Measurements from ENCODE around the gene CACNA1E.

Gene CACNA1E

GRCh38 chr1:181630398-181630797 lies 147.1 kb downstream of the CACNA1E start:
- DNase-seq (ENCODE audit: insufficient read length, low spot score) (no peak), FAIRE-seq (no peak)
- TF ChIP-seq, protein P1, sequence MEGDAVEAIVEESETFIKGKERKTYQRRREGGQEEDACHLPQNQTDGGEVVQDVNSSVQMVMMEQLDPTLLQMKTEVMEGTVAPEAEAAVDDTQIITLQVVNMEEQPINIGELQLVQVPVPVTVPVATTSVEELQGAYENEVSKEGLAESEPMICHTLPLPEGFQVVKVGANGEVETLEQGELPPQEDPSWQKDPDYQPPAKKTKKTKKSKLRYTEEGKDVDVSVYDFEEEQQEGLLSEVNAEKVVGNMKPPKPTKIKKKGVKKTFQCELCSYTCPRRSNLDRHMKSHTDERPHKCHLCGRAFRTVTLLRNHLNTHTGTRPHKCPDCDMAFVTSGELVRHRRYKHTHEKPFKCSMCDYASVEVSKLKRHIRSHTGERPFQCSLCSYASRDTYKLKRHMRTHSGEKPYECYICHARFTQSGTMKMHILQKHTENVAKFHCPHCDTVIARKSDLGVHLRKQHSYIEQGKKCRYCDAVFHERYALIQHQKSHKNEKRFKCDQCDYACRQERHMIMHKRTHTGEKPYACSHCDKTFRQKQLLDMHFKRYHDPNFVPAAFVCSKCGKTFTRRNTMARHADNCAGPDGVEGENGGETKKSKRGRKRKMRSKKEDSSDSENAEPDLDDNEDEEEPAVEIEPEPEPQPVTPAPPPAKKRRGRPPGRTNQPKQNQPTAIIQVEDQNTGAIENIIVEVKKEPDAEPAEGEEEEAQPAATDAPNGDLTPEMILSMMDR (IDR thresholded peaks at IDR 0.05; ENCODE audit: insufficient read depth, missing control alignments), result no peak

DNA sequence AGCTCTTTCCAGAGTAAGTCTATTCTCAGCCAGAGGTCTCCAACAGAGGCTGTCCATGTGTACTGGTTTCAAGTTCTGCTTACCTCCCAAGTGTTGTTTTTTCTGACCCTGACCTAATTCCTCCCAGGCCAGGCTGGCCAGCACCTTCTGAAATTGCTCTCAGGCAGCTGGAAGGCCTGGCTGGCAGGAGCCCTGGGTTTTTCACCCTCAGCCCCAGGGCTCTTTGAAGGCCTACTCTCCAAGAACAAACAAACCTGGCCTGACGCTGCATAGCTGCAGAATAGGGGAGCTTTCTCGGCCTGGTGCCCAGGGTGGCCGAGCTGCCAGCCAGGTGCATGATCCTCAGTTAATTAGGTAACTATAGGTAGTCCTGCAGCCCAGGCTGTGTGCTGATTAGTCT lies 147.5 kb downstream of the CACNA1E start:
- FAIRE-seq, result no peak
- DNase-seq (ENCODE audit: insufficient read length, low spot score), result no peak
- TF ChIP-seq, protein P1 (IDR thresholded peaks at IDR 0.05; ENCODE audit: insufficient read depth, missing control alignments), result no peak

DNA sequence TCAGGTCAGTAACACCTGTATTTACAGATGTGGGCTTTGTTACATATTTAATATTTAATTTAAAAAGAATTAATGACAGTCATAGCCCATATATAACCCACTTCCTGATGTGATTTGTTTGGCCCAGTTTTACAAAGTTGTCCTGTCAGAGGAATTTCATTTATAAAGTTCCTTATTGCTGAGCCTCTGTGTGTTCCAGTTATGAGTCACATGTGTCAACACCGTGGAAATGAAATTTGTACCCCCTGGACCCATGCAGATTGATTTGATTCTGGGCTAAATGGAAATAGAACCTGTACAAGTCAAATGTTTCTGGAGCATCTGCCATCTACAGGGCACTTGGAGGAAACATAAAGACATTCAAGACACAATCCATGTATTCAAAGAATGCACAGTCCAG lies 149.2 kb downstream of the CACNA1E start:
- FAIRE-seq, result no peak
- DNase-seq (ENCODE audit: insufficient read length, low spot score), result no peak
- TF ChIP-seq, protein P1 (IDR thresholded peaks at IDR 0.05; ENCODE audit: insufficient read depth, missing control alignments), result no peak

DNA sequence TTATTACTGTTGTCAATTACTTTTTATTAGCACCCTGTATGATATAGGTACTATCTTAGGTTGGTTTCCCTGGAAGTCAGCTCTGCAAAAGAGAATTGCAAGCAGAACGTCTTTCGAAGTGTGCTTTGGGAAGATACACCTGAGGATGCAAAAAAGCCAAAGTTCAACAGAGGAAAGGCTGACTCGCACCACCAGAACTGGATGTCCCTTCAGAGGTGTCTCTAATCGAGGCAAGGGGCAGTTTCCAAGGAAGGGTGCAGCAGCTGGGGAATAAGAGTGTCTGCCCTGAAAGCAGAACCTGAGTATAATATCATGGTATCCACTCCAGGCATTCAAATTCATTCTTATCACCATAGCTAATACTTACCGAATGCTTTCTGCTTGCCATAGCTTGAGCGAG lies 149.6 kb downstream of the CACNA1E start:
- FAIRE-seq (no peak), DNase-seq (ENCODE audit: insufficient read length, low spot score) (no peak)
- TF ChIP-seq, protein P1 (IDR thresholded peaks at IDR 0.05; ENCODE audit: insufficient read depth, missing control alignments), result no peak

DNA sequence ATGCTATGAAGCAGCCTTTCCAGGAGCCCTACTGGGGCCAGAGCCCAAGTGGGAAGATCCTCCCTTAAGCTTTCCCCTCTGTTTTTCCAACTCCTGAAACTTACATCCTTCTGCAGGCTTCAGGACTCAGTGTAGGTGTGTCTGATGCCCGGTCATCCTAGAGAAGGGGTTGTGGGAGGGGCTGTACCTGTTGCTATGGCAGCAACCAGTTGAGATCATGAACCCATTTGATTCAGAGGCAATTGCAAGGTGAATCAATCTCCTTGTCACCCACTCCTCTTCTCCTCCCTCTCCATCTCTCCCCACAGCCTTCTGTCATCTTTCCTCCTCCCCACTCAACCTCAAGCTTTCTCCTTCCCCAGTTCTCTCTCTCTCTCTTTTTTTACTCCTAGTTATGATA lies 151.8 kb downstream of the CACNA1E start:
- no peak for DNase-seq (ENCODE audit: insufficient read length, low spot score)
- TF ChIP-seq, protein P1 (IDR thresholded peaks at IDR 0.05; ENCODE audit: insufficient read depth, missing control alignments), result no peak
- no peak for FAIRE-seq

GRCh38 chr1:181637998-181638397 lies 154.7 kb downstream of the CACNA1E start:
- DNase-seq (ENCODE audit: insufficient read length, low spot score), result no peak
- no peak for FAIRE-seq
- TF ChIP-seq, protein P1 (IDR thresholded peaks at IDR 0.05; ENCODE audit: insufficient read depth, missing control alignments), result no peak

GRCh38 chr1:181640956-181641355 lies 157.6 kb downstream of the CACNA1E start:
- TF ChIP-seq, protein P1 (IDR thresholded peaks at IDR 0.05; ENCODE audit: insufficient read depth, missing control alignments), result no peak
- FAIRE-seq (no peak), DNase-seq (ENCODE audit: insufficient read length, low spot score) (no peak)
